ENCODE measurements around the gene TNIK.

The TNIK gene

GRCh38 chr3:171401432-171401831 is 58.8 kb downstream of the TNIK start:
- intact Hi-C loops (cut with DNase I; ENCODE audit: low total_unique reads): no loop called here
- H3K27ac ChIP-seq: no peak overlapping the region

GRCh38 chr3:171399842-171400241 is 60.4 kb downstream of the TNIK start:
- intact Hi-C loops (cut with DNase I; ENCODE audit: low total_unique reads): no loop called here
- no peak for DNase-seq
- Histone ChIP-seq H3K4me1 (peaks cover 0 to 26% (median 14%) of the 10 kb centered on the region in 4 donors), H3K9me3 (no peaks in the 10 kb centered on the region), H3K27me3 (no peaks in the 10 kb centered on the region), H3K27ac (no peak overlapping the region), H3K36me3 (no peaks in the 10 kb centered on the region), H3K4me3 (no peak overlapping the region)
- TF ChIP-seq CTCF (IDR thresholded peaks at IDR 0.05): no peak

More at GRCh38 chr3:171401432-171401831, 58.8 kb downstream of the TNIK start:
- no peak for DNase-seq
- Histone ChIP-seq H3K4me3 (no peak overlapping the region), H3K9me3 (no peaks in the 10 kb centered on the region), H3K4me1 (peaks cover 0 to 29% (median 16%) of the 10 kb centered on the region in 4 donors), H3K27me3 (no peaks in the 10 kb centered on the region), H3K36me3 (no peaks in the 10 kb centered on the region)
- TF ChIP-seq CTCF (IDR thresholded peaks at IDR 0.05): no peak

GRCh38 chr3:171398343-171398742 is 61.9 kb downstream of the TNIK start:
- Histone ChIP-seq H3K36me3 (no peaks in the 10 kb centered on the region), H3K4me3 (no peak overlapping the region), H3K9me3 (no peaks in the 10 kb centered on the region), H3K27me3 (no peaks in the 10 kb centered on the region), H3K4me1 (peaks cover 0 to 18% (median 5%) of the 10 kb centered on the region in 4 donors), H3K27ac (no peak overlapping the region)
- TF ChIP-seq CTCF (IDR thresholded peaks at IDR 0.05): no peak
- no peak for DNase-seq
- intact Hi-C loops (cut with DNase I; ENCODE audit: low total_unique reads): no loop called here

- Histone ChIP-seq H3K4me1 (peaks cover 0 to 25% (median 7%) of the 10 kb centered on the region in 4 donors), H3K36me3 (no peaks in the 10 kb centered on the region), H3K4me3 (no peak overlapping the region), H3K9me3 (no peaks in the 10 kb centered on the region), H3K27me3 (no peaks in the 10 kb centered on the region), H3K27ac (no peak overlapping the region)
- intact Hi-C loops (cut with DNase I; ENCODE audit: low total_unique reads): no loop called here
- TF ChIP-seq CTCF (IDR thresholded peaks at IDR 0.05): no peak
- DNase-seq: no peak
Measured at GRCh38 chr3:171397089-171397488, 63.1 kb downstream of the TNIK start.

GRCh38 chr3:171396048-171396447 is 64.2 kb downstream of the TNIK start:
- no peak for DNase-seq
- H3K9me3 ChIP-seq: peaks cover 0 to 3% (median 0%) of the 10 kb centered on the region in 3 donors
- TF ChIP-seq CTCF (IDR thresholded peaks at IDR 0.05): no peak
- H3K27me3 ChIP-seq: no peaks in the 10 kb centered on the region
- H3K36me3 ChIP-seq: no peaks in the 10 kb centered on the region
- H3K4me1 ChIP-seq: peaks cover 0 to 15% (median 4%) of the 10 kb centered on the region in 4 donors
- intact Hi-C loops (cut with DNase I; ENCODE audit: low total_unique reads): no loop called here
- H3K4me3 ChIP-seq: no peak overlapping the region
- H3K27ac ChIP-seq: no peak overlapping the region

Data from tibial artery (tissue), 4 donors.